OCI-M1 (cell line): ENCODE data around the gene CPEB2.

Experiments used
- DNase-seq: peaks from one replicate; lab custom pipeline; 2025; lab: John Stamatoyannopoulos, UW

Gene CPEB2

GRCh38 chr4:15010038-15010585 lies 7.8 kb downstream of the CPEB2 start:
- peak; percentile 52 for DNase-seq

DNA sequence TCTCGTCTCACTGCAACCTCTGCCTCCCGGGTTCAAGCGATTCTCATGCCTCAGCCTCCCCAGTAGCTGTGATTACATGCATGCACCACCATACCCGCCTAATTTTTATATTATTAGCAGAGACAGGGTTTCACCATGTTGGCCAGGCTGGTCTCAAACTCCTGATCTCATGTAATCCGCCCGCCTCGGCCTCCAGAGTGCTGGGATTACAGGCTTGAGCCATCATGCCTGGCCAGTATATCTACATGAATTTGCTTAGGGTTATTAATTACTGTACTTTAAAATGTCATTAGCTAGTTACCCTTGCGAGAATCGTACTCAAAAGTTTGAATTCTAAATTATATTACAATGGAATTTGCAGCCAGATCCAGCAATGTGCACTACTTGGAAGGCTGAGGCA lies 8.9 kb downstream of the CPEB2 start:
- DNase-seq: no peak

GRCh38 chr4:15012017-15012788 lies 9.9 kb downstream of the CPEB2 start:
- DNase-seq: no peak

DNA sequence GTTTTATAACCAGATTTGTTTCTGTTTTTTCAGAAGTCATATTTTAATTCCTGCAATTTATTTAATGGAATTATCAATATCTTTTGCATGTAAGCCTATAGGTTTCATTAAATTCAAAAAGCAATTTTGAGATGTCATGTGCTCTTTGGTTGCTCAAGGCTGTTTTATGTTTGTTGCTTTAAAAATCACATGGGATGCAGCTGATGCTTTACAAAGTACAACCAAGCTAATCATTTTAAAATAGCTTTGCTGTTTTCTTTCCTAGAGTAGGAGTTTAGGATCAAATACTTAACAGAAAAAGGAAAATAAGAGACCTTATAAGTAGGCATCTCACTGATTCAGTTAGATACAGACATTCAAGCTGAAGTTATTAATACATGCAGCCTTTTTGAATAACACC lies 11.3 kb downstream of the CPEB2 start:
- no peak for DNase-seq

DNA sequence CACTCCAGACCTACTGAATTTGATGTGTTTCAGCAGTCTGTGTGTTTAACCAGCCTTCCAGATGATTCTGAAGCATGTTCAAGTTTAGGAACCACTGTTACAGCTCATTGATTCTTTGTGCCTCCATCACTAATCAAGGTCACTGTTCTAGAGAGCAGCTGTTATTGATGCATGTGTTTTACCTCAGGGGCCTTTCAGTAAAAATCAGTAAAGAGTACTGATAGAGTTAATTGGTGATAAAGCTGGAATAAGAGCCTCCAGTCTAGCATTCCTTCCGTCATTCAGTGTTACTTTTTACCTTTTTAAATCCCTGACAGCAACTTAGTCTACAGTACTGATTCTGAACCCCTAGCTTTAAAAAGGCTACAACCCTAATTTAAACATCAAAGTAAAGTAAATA lies 12.9 kb downstream of the CPEB2 start:
- DNase-seq: no peak

DNA sequence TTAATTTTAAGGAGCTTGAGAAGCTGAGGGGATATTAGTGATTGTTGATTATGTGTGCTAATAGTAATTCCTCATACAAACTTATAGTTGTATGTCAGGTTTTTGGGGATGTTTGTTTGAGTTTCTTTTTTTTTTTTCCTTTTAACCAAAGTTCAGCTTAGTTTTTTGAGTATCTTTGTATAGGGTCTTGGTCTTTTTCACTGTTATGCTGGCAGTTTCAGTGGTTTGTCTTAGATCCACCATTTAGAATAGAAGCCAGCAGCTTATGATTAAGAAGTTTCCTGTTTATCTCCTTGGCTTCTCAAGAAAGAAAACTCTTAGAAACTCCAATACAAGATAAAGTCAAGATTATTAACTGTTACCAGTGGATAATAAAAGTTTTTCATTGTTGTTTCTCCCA lies 16.1 kb downstream of the CPEB2 start:
- peak; percentile 40 for DNase-seq

GRCh38 chr4:15020502-15021286 lies 18.4 kb downstream of the CPEB2 start:
- peak; percentile 50 for DNase-seq

DNA sequence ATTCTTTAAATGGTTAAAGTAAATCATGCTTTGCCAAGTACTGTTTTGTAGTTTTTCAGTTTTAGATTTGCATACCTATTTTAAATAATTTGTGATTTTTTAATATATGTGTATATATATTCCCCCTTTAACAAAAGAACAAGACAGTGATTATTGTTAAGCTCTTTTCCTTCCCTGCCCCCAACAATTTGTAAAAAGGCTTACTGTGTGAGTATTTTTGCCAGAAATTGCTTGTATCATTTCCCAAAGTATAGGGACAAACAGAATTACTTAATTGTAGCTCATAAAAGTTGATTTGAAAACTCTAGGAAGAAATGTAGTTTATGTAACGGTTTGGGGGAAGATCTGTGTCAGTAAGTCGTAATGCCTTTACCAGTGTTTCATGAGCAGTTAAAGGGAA lies 19.0 kb downstream of the CPEB2 start:
- no peak for DNase-seq

- DNase-seq: peak; percentile 45
Observed at GRCh38 chr4:15021946-15022345, 19.7 kb downstream of the CPEB2 start.

DNA sequence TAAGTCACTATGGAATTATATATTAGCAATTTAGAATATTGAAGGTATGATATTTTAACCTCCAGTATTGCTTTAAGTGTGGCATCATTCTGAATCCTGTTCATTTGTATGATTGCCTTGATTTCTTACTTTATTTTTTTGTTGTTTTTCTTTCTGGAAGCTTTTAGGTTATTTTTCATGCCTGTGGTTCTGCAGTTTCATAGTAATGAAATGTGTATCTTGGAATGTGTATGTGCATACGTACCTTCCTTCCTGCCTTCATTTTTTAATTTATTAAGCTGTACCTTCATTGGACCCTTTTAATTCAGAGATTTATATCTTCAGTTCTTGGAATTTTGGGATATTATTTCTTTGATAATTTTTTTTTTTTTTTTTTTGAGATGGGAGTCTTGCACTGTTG lies 22.1 kb downstream of the CPEB2 start:
- DNase-seq: no peak

GRCh38 chr4:15025693-15026092 lies 23.4 kb downstream of the CPEB2 start:
- no peak for DNase-seq

- DNase-seq: no peak
Observed at GRCh38 chr4:15027921-15028435, 25.7 kb downstream of the CPEB2 start.

DNA sequence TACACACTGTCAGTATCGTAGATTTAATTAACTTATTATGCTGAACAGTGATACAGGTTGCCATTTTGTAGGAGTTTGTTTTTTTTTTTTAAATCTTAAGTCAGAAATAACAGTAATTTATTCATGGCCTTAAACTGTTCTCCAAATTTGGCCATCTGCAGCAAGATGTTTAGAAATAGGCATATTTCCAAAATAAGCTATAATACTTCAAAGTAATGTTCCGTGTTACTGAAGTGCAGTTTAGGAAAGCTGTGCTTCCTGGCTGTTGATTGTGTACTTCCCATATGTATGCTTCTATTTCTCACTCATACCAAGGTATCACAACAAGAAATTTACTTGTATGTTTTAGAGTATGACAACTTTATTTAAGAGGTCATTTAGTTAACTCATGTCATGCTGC lies 28.9 kb downstream of the CPEB2 start:
- no peak for DNase-seq

DNA sequence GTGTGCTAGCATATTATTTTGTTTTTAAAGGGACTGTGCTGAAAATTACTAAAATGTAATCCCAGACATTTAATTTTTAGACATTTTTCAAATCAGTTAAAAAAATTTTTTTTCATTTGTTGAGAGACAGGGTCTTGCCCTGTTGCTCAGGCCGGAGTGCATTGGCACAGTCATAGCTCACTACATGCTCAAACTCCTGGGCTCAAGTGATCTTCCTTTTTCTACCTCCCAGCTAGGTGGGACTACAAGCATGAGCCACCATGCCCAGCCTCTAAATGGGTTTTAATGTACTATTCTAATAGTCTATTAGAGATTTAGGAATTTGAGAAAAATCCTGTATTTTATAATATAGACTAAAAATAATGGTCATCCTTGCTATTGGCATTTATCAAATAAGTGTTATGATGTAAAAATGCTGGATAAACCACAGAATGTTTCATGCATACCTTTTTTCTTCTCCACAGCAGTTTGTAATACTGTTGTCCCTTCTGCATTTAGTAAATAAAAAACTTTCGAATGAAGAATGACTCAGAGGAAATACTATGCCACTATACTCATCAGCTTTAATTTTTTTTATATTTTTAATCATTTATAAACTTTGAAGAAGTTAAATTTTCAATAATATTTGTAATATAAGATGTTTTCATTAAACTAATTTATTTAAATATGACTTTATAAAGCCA lies 29.9 kb downstream of the CPEB2 start:
- DNase-seq: no peak

DNA sequence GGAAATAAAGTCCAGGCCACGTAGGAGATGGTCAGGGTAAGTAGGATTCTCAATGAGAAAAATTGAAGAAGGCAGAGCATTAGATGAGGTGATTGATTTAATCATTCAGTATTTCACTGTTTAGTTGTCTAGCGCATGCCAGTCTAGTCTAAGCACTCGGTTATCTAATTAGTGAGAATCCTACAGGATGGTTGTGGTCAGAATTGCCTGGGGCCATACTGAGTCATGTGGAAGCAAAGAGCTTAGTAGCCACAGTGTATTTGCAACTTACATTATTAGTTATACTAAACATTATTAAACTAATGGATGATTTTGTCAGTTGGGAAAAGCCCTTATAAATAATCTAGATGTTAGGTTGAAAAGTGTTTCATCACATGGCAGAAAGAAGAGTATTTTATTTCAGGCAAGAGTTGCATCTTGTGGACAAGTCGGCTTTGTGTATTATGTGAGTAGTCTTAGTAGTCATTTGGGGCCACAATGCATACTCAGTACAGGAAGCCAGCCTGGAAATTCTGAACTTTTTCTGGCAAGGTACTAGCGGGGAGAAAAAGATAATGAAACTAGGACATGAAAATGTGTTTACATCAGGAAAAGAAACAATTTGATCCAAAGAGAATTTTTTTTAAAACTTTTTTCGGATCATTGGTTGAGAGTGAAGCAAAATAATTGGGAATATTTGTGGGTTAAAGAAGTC lies 31.9 kb downstream of the CPEB2 start:
- no peak for DNase-seq

DNA sequence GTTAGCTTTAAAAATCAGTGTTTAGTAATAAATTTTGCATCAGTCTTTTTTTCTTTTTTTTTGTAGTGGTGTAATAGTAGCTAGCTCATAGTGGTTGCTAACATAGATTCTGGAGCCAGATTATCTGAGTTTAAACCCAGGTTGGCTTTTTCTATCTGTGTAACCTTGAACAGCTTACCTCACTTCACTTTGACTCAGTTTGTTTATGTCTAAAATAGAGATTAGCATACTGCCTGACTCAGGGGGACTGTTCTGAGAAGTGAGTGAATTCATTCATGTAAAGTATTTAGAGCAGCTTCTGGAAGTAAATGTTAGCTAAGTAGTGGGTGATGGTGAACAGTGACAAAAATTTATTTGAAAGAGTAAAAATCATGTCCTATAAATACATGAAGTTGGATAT lies 32.9 kb downstream of the CPEB2 start:
- DNase-seq: no peak

GRCh38 chr4:15037923-15038541 lies 35.8 kb downstream of the CPEB2 start:
- DNase-seq: no peak

GRCh38 chr4:15040916-15041463 lies 38.7 kb downstream of the CPEB2 start:
- DNase-seq: no peak

GRCh38 chr4:15042529-15043167 lies 40.4 kb downstream of the CPEB2 start:
- DNase-seq: no peak

DNA sequence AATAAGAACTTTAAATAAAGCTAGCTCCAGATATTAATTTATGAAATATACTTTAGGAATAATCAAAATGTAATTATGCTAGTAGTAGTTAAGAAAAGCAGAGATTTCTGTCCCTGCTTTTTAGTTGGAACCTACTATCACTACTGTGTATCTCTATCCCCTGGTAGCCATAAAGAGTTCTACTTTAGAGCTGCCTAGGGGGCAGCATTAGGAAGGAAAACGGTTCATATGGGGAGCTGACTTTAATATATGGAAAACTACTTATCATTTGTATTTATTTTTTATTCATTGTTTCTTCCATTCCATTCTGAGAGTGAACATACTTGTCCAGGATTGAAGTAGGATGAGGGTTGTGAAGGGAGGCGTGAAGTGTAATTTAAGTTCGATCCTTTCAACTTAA lies 40.9 kb downstream of the CPEB2 start:
- DNase-seq: peak; percentile 31

DNA sequence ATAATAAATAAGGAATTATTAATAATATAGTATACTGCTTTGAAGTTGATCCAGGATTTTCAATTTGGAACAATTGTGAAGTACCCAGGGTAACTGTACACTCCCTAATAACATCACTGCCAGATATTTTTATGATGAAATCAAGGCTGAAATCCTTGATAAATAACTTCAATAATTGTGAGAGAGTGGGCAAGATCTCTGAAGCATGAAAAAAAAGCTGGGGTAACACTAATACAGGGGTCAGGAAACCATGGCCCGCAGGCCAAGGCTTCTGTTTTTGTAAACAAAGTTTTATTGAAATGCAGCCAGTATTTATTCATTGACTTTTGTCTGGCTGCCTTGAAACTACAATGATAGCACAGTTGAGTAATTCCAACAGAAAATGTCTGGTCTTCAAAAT lies 41.6 kb downstream of the CPEB2 start:
- DNase-seq: no peak
